NCI-H524 treated with DMSO at 0.1 percent for 48 hours (cell line): Measurements from ENCODE around the gene CTNNBIP1.
A peak's percentile ranks its signal among the peaks of the same experiment; 100 is the strongest.

Experiments used
- DNase-seq: peaks from one replicate; lab custom pipeline; 2025; lab: John Stamatoyannopoulos, UW

Gene CTNNBIP1

GRCh38 chr1:9904596-9904995 is 5.5 kb downstream of the CTNNBIP1 start:
- no peak for DNase-seq

- DNase-seq = no peak
Observed at GRCh38 chr1:9903801-9904527, 6.1 kb downstream of the CTNNBIP1 start.

- no peak for DNase-seq
Observed at GRCh38 chr1:9902060-9902452, 8.0 kb downstream of the CTNNBIP1 start.

DNA sequence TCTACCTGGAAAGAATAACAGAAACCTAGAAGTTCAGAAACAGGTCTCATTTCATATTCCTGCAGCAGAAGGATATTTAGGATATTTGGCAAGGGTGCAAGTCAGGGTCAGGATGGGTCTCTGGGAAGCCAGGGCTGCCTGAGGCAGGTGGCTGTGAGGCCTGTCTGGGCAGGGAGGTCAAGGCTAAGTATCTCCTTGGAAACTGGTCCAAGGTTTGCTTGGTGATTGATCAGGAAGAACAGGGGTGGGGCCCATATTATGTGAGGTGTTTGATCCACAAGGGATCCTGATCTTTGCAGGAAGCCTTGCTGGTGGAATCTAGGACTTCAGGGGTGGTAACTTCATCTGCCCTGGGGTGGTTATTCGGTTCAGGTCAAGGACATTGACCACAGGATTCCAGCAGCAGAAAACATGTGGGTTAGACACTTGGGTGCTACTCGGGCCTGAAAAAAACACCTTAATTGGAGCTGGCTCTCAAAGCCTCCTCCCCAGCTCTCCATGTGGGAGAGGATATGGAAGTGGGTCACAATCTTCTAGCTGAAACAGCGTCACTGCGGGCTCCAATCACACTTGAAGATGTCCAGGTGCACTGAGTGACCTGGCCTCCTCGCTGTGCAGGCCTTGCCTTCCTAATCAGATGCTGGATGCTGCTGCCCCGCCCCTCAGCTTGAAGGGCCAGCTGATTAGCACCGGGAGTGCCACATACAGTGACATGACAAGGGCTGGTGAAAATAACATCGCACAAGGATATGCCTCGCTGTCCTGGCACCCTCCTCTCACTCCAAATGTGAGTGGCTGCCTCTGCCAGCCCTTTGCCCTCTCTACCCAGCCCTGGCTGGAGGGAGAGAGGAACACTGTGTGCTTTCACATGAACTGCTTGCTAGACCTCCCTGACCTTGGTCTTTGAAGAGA is 8.7 kb downstream of the CTNNBIP1 start:
- no peak for DNase-seq

- peak; percentile 8 for DNase-seq
Observed at GRCh38 chr1:9900142-9901043, 9.7 kb downstream of the CTNNBIP1 start.

DNA sequence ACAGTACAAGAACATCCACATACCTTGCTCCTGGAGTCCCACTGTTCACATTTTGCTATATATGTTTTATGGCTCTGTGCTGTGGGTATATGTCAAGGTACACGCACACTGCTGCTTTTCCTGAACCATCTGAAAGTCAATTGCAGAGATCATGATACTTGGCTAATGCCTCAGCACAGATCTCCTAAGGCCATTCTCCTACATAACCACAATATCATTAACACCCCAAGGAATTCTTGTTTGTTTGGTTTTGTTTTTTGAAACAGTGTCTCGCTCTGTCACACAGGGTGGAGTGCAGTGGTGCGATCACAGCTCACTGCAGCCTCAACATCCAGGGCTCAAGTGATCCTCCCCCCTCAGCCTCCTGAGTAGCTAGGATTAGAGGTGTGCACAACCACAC is 16.0 kb downstream of the CTNNBIP1 start:
- no peak for DNase-seq

DNA sequence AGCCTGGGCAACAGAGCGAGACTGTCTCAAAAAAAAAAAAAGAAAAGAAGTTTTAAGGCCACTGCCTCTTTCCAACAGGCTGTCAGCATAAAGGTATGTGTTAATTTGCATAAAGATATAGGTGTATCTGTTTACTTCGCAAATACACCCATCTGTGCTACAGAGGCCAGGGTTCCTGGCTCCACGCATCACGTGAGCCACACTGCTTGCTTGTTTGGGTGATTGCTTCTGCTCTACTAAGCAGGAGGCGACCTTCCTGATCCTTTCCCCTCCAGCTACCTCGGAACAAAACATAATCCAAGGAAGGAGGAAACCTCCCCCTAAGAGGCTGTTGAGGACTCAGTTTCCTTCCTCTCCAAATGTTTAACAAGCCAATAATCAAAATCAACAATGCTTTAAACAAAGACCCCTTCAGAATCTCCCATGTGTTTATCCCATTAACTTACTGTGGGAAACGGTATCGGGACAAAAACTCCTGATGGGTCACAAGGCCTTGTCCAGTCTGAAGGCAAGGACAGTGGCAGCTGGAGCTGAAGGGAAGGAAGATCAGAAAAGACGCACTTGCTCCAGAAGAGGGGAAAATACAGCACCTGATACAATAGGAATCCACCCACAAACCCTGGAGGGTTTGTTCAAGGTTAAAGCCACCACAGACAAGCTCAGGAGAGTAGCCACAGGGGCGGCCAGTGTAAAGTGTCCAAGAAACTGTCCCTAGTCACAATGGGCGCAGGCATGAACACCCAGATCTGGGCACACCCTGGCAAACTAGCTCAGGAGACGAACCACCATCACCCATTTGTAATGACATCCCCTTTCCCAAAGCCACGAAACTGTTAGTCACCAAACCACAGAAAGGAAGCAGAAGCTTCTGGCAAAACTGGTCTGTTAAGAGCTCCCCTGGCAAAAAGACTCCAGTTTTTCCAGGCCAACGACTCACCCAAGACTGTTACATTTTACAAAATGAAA is 17.2 kb downstream of the CTNNBIP1 start:
- no peak for DNase-seq

DNA sequence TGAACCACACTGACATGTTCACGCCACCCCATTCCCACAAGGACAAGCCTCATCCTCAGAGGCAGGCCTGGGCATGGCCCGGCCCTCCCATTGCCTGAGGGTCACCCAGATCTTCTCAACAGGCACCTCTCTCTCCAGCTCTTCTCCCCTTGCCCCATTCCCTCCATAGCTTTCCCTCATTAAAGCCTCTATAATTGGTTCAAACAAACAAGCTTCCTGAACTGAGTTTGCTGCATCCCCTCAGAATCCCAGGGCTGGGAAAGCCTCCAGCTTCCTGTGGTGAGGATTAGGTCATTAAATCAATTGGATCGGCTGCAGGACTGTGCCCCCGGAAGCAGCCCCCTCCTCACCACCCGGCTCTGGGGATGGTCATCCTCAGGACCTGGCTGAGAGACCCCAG is 18.9 kb downstream of the CTNNBIP1 start:
- DNase-seq = no peak

- no peak for DNase-seq
Observed at GRCh38 chr1:9890224-9890731, 19.8 kb downstream of the CTNNBIP1 start.

DNA sequence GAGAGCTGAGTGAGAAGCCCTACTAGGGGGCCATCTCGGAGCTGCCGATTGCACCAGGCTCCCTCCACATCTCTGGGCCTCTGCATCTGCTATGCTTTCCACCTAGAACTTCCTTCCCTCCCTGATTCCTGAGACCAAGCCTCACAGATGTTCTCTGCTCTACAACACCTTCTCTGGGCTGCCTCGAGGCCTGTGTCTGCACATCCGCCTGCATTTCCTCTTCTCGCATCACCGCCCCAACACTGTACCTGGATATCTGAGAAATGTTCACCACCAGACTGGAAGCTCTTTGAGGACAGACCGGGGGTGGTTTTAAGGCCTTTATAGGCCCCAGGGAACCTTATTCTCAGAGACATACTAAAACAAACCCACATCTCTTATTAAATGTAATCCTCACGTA is 20.7 kb downstream of the CTNNBIP1 start:
- no peak for DNase-seq

DNA sequence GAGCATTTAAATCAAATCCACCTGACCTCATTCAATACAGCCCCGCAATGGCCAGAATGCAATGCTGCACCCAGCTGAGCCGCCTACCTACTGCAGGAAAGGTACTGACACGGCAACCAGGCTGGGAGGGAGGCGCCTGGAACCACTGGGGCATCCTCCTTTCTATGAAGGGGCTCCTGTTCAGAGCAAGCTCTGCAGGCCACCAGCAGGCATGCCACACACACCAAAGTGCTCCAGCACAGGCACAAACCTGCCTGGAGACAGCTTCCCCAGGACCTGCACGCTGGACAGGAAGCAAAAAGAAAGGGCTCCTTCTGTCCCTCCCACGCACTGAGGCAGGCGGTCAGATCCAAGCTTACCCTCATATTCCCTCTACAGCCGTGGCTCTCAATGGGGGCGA is 21.2 kb downstream of the CTNNBIP1 start:
- no peak for DNase-seq

GRCh38 chr1:9887070-9887469 is 23.0 kb downstream of the CTNNBIP1 start:
- no peak for DNase-seq

GRCh38 chr1:9886092-9886742 is 23.9 kb downstream of the CTNNBIP1 start:
- no peak for DNase-seq

- DNase-seq = no peak
Observed at GRCh38 chr1:9884805-9885204, 25.3 kb downstream of the CTNNBIP1 start.

GRCh38 chr1:9883585-9884449 is 26.3 kb downstream of the CTNNBIP1 start:
- DNase-seq = no peak

- DNase-seq = no peak
Observed at GRCh38 chr1:9882945-9883303, 27.1 kb downstream of the CTNNBIP1 start.

DNA sequence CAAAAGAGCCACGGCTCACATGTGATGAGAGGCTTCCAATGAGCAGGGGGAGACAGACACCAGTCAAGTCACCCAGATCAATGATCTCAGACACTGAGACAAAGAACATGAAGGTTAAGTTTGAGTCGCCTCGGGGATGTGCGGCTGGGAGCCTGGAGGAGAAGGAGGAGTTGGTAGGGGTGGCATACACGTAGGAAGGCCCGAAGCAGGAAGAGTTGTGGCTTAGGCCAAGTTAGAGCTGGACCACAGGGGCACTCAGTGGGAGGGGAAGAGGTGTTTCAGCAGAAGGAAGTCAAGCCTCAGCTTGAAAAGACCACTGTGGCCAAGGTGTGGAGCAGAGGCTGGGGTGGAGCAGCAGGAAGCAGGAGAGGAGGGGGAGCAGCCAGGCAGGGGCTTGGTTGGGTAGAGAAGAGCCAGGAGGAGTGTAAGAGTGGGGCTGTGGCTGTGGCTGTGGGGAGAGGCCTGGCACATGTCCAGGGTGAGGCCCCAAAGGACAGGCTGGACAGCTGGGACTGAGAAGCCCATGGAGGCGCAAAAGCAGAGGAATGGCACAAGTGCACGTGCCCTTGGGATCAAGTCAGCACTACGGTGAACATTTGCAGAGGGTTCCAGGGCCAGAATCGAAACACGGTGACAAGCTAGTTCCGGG is 27.6 kb downstream of the CTNNBIP1 start:
- DNase-seq = no peak

DNA sequence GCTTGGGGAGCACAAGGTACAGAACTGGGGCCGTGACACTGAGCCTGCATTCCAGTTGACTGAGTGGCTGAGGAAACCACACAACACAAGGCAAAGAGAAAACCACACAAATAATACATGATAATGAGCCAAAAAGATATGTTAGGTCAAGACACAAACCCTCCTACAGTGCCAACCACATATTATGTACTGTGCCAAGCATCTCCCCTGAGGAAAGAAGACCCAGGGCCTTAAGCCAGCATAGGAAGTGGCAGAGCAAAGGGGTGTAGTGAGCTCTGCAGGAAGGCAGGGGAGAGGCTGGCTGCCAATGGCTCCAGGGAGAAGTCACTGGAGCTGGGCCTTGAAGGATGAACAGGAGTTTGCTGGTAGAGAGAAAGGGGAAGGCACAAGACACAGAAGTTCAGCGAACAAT is 28.2 kb downstream of the CTNNBIP1 start:
- no peak for DNase-seq

- no peak for DNase-seq
Observed at GRCh38 chr1:9878404-9878803, 31.7 kb downstream of the CTNNBIP1 start.
